ENCODE measurements around the gene EIF4E. TPM values are rescaled to one million over a fixed set of nuclear protein-coding genes. Genes with fewer than 3 reads are reported as not detected.

EIF4E gene
- total RNA-seq, 5 donors from 2014 or later (not counting 1 experiment from before 2014, with no cell fraction given): 39.4 to 60.6 (median 56.4) TPM

- Histone ChIP-seq H3K4me1 (ENCODE audit: control insufficient read depth in 1 of 2, extremely low read depth in 1 of 2, insufficient read depth in 2 of 2, low read length in 2 of 2) (no peaks in the 10 kb centered on the region), H3K36me3 (ENCODE audit: control insufficient read depth in 2 of 2, extremely low read depth in 1 of 2, insufficient read depth in 1 of 2, low read length in 1 of 2) (no peaks in the 10 kb centered on the region), H3K9me3 (no peaks in the 10 kb centered on the region), H3K27ac (ENCODE audit: low read length) (no peak overlapping the region), H3K27me3 (replicated peaks in 1 of 2; ENCODE audit: control insufficient read depth in 2 of 2, extremely low read depth in 1 of 2, insufficient read depth in 2 of 2, low read length in 1 of 2) (peaks cover 0 to 3% of the 10 kb centered on the region in 2 experiments), H3K4me3 (ENCODE audit: control insufficient read depth in 1 of 2, extremely low read depth in 1 of 2, low read length in 1 of 2) (no peak overlapping the region)
- no peak for DNase-seq
- Mint-ChIP-seq H3K4me1 (no peaks in the 10 kb centered on the region), H3K27ac (no peak overlapping the region), H3K9me3 (peaks cover 0 to 2% (median 0%) of the 10 kb centered on the region in 3 donors), H3K36me3 (no peaks in the 10 kb centered on the region), H3K27me3 (peaks cover 3 to 8% of the 10 kb centered on the region in 2 donors), H3K4me3 (no peak overlapping the region)
- no CpG with 5 or more reads among the region's 3 CpGs for WGBS (ENCODE audit: insufficient coverage)
- no peak for ATAC-seq (replicated peaks in 1 of 4)
- ChIA-PET CTCF (no interaction called here), POLR2A (no interaction called here)
Observed at GRCh38 chr4:98966926-98967325, 38.0 kb upstream of the EIF4E start.

- WGBS (ENCODE audit: insufficient coverage): no CpG with 5 or more reads among the region's 5 CpGs
- no peaks in the 10 kb centered on the region for H3K36me3 Mint-ChIP-seq
- no peaks in the 10 kb centered on the region for H3K4me1 ChIP-seq (ENCODE audit: control insufficient read depth in 1 of 2, extremely low read depth in 1 of 2, insufficient read depth in 2 of 2, low read length in 2 of 2)
- no peak overlapping the region for H3K27ac ChIP-seq (ENCODE audit: low read length)
- no peaks in the 10 kb centered on the region for H3K4me1 Mint-ChIP-seq
- ATAC-seq (replicated peaks in 1 of 4): no peak
- peaks cover 0 to 2% (median 0%) of the 10 kb centered on the region in 3 donors for H3K9me3 Mint-ChIP-seq
- H3K4me3 ChIP-seq (ENCODE audit: control insufficient read depth in 1 of 2, extremely low read depth in 1 of 2, low read length in 1 of 2): no peak overlapping the region
- H3K27ac Mint-ChIP-seq: no peak overlapping the region
- H3K9me3 ChIP-seq: no peaks in the 10 kb centered on the region
- peaks cover 0 to 3% of the 10 kb centered on the region in 2 experiments for H3K27me3 ChIP-seq (replicated peaks in 1 of 2; ENCODE audit: control insufficient read depth in 2 of 2, extremely low read depth in 1 of 2, insufficient read depth in 2 of 2, low read length in 1 of 2)
- H3K36me3 ChIP-seq (ENCODE audit: control insufficient read depth in 2 of 2, extremely low read depth in 1 of 2, insufficient read depth in 1 of 2, low read length in 1 of 2): no peaks in the 10 kb centered on the region
- POLR2A ChIA-PET: interaction anchor here in 1 of 2 donors (0.6 kb wide), 1 partner anchor 565 kb away, joined by 5 read pairs; no protein-coding TSS in a partner anchor
- H3K27me3 Mint-ChIP-seq: peaks cover 6 to 8% of the 10 kb centered on the region in 2 donors
- no peak overlapping the region for H3K4me3 Mint-ChIP-seq
- DNase-seq: no peak
- CTCF ChIA-PET: no interaction called here
Observed at GRCh38 chr4:98963538-98964433, 34.9 kb upstream of the EIF4E start.

GRCh38 chr4:98961770-98962169, 32.8 kb upstream of the EIF4E start:
- 100% methylated on average over 1 of the region's 2 CpGs for WGBS (ENCODE audit: insufficient coverage)
- CTCF ChIA-PET: interaction anchor here (0.7 kb wide), 2 partner anchors 95 to 838 kb away, joined by 4 to 6 read pairs; no protein-coding TSS in a partner anchor
- no peaks in the 10 kb centered on the region for H3K36me3 Mint-ChIP-seq
- Histone ChIP-seq H3K36me3 (ENCODE audit: control insufficient read depth in 2 of 2, extremely low read depth in 1 of 2, insufficient read depth in 1 of 2, low read length in 1 of 2) (no peaks in the 10 kb centered on the region), H3K4me3 (ENCODE audit: control insufficient read depth in 1 of 2, extremely low read depth in 1 of 2, low read length in 1 of 2) (no peak overlapping the region), H3K9me3 (no peaks in the 10 kb centered on the region), H3K27me3 (replicated peaks in 1 of 2; ENCODE audit: control insufficient read depth in 2 of 2, extremely low read depth in 1 of 2, insufficient read depth in 2 of 2, low read length in 1 of 2) (peaks cover 0 to 4% of the 10 kb centered on the region in 2 experiments), H3K4me1 (ENCODE audit: control insufficient read depth in 1 of 2, extremely low read depth in 1 of 2, insufficient read depth in 2 of 2, low read length in 2 of 2) (no peaks in the 10 kb centered on the region), H3K27ac (ENCODE audit: low read length) (no peak overlapping the region)
- H3K27ac Mint-ChIP-seq: no peak overlapping the region
- H3K27me3 Mint-ChIP-seq: peaks cover 6 to 8% of the 10 kb centered on the region in 2 donors
- DNase-seq (no peak), ATAC-seq (replicated peaks in 1 of 4) (no peak)
- H3K4me3 Mint-ChIP-seq: no peak overlapping the region
- POLR2A ChIA-PET: interaction anchor here in 1 of 2 donors (0.6 kb wide), 1 partner anchor 270 kb away, joined by 7 read pairs; no protein-coding TSS in a partner anchor
- peaks cover 0 to 2% (median 0%) of the 10 kb centered on the region in 3 donors for H3K9me3 Mint-ChIP-seq
- H3K4me1 Mint-ChIP-seq: no peaks in the 10 kb centered on the region

- Mint-ChIP-seq H3K9me3 (no peaks in the 10 kb centered on the region), H3K36me3 (no peaks in the 10 kb centered on the region), H3K4me1 (no peaks in the 10 kb centered on the region), H3K27me3 (peaks cover 7 to 14% of the 10 kb centered on the region in 2 donors), H3K4me3 (no peak overlapping the region), H3K27ac (no peak overlapping the region)
- ChIA-PET POLR2A (no interaction called here), CTCF (no interaction called here)
- peaks cover 0 to 4% of the 10 kb centered on the region in 2 experiments for H3K27me3 ChIP-seq (replicated peaks in 1 of 2; ENCODE audit: control insufficient read depth in 2 of 2, extremely low read depth in 1 of 2, insufficient read depth in 2 of 2, low read length in 1 of 2)
- H3K4me3 ChIP-seq (ENCODE audit: control insufficient read depth in 1 of 2, extremely low read depth in 1 of 2, low read length in 1 of 2): no peak overlapping the region
- no peaks in the 10 kb centered on the region for H3K4me1 ChIP-seq (ENCODE audit: control insufficient read depth in 1 of 2, extremely low read depth in 1 of 2, insufficient read depth in 2 of 2, low read length in 2 of 2)
- H3K9me3 ChIP-seq: no peaks in the 10 kb centered on the region
- no peak overlapping the region for H3K27ac ChIP-seq (ENCODE audit: low read length)
- ATAC-seq (replicated peaks in 1 of 4) (no peak), DNase-seq (no peak)
- 90% methylated on average over 2 of the region's 2 CpGs for WGBS (ENCODE audit: insufficient coverage)
- no peaks in the 10 kb centered on the region for H3K36me3 ChIP-seq (ENCODE audit: control insufficient read depth in 2 of 2, extremely low read depth in 1 of 2, insufficient read depth in 1 of 2, low read length in 1 of 2)
Observed at GRCh38 chr4:98959411-98959810, 30.5 kb upstream of the EIF4E start.

- Mint-ChIP-seq H3K27me3 (peaks cover 7 to 14% of the 10 kb centered on the region in 2 donors), H3K27ac (no peak overlapping the region), H3K36me3 (no peaks in the 10 kb centered on the region), H3K4me3 (no peak overlapping the region), H3K9me3 (no peaks in the 10 kb centered on the region), H3K4me1 (no peaks in the 10 kb centered on the region)
- ATAC-seq (replicated peaks in 1 of 4): no peak
- ChIA-PET POLR2A (no interaction called here), CTCF (interaction anchor here in 1 of 2 donors (0.7 kb wide), 1 partner anchor 17 kb away, joined by 5 read pairs; no protein-coding TSS in a partner anchor)
- no peak overlapping the region for H3K4me3 ChIP-seq (ENCODE audit: control insufficient read depth in 1 of 2, extremely low read depth in 1 of 2, low read length in 1 of 2)
- WGBS (ENCODE audit: insufficient coverage): 85% methylated on average over 2 of the region's 2 CpGs
- H3K9me3 ChIP-seq: no peaks in the 10 kb centered on the region
- no peak overlapping the region for H3K27ac ChIP-seq (ENCODE audit: low read length)
- no peak for DNase-seq
- peaks cover 0 to 4% of the 10 kb centered on the region in 2 experiments for H3K27me3 ChIP-seq (replicated peaks in 1 of 2; ENCODE audit: control insufficient read depth in 2 of 2, extremely low read depth in 1 of 2, insufficient read depth in 2 of 2, low read length in 1 of 2)
- no peaks in the 10 kb centered on the region for H3K36me3 ChIP-seq (ENCODE audit: control insufficient read depth in 2 of 2, extremely low read depth in 1 of 2, insufficient read depth in 1 of 2, low read length in 1 of 2)
- H3K4me1 ChIP-seq (ENCODE audit: control insufficient read depth in 1 of 2, extremely low read depth in 1 of 2, insufficient read depth in 2 of 2, low read length in 2 of 2): no peaks in the 10 kb centered on the region
Observed at GRCh38 chr4:98958065-98958464, 29.1 kb upstream of the EIF4E start.

- DNase-seq (no peak), ATAC-seq (replicated peaks in 1 of 4) (no peak)
- no peak overlapping the region for H3K4me3 ChIP-seq (ENCODE audit: control insufficient read depth in 1 of 2, extremely low read depth in 1 of 2, low read length in 1 of 2)
- Mint-ChIP-seq H3K9me3 (no peaks in the 10 kb centered on the region), H3K36me3 (no peaks in the 10 kb centered on the region), H3K27ac (no peak overlapping the region), H3K4me1 (no peaks in the 10 kb centered on the region), H3K4me3 (no peak overlapping the region), H3K27me3 (peaks cover 7 to 14% of the 10 kb centered on the region in 2 donors)
- CTCF ChIA-PET: no interaction called here
- WGBS (ENCODE audit: insufficient coverage): 100% methylated on average over 1 of the region's 6 CpGs
- POLR2A ChIA-PET: no interaction called here
- H3K4me1 ChIP-seq (ENCODE audit: control insufficient read depth in 1 of 2, extremely low read depth in 1 of 2, insufficient read depth in 2 of 2, low read length in 2 of 2): no peaks in the 10 kb centered on the region
- H3K9me3 ChIP-seq: no peaks in the 10 kb centered on the region
- peaks cover 0 to 4% of the 10 kb centered on the region in 2 experiments for H3K27me3 ChIP-seq (replicated peaks in 1 of 2; ENCODE audit: control insufficient read depth in 2 of 2, extremely low read depth in 1 of 2, insufficient read depth in 2 of 2, low read length in 1 of 2)
- H3K36me3 ChIP-seq (ENCODE audit: control insufficient read depth in 2 of 2, extremely low read depth in 1 of 2, insufficient read depth in 1 of 2, low read length in 1 of 2): no peaks in the 10 kb centered on the region
- H3K27ac ChIP-seq (ENCODE audit: low read length): no peak overlapping the region
Observed at GRCh38 chr4:98955229-98955628, 26.3 kb upstream of the EIF4E start.
